ENCODE data around the gene LBP.

GRCh38 chr20:38299963-38300362, 46.3 kb upstream of the LBP start:
- TF ChIP-seq POLR2A (IDR thresholded peaks at IDR 0.05; ENCODE audit: borderline replicate concordance, extremely low read depth, insufficient read depth, insufficient read length): no peak
- no peak for TF ChIP-seq CTCF (IDR thresholded peaks at IDR 0.05 in 2 of 3, conservative IDR thresholded peaks at IDR 0.05 in 1 of 3; ENCODE audit: borderline replicate concordance in 1 of 3, insufficient read depth in 1 of 3, low read depth in 2 of 3, low read length in 2 of 3)
- TF ChIP-seq EGR1 (IDR thresholded peaks at IDR 0.05; ENCODE audit: low read depth): no peak
- no peak for TF ChIP-seq SP1 (IDR thresholded peaks at IDR 0.05; ENCODE audit: low read depth)
- TF ChIP-seq, protein P1, sequence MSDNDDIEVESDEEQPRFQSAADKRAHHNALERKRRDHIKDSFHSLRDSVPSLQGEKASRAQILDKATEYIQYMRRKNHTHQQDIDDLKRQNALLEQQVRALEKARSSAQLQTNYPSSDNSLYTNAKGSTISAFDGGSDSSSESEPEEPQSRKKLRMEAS (IDR thresholded peaks at IDR 0.05): no peak
- no peak for TF ChIP-seq EZH2 (IDR thresholded peaks at IDR 0.05)
- TF ChIP-seq EZH2phosphoT487 (IDR thresholded peaks at IDR 0.05; ENCODE audit: borderline replicate concordance): no peak
- TF ChIP-seq ATF3 (IDR thresholded peaks at IDR 0.05): no peak
- TF ChIP-seq RAD21 (IDR thresholded peaks at IDR 0.05; ENCODE audit: low read depth): no peak

Measured in HCT116 (cell line).